ENCODE results near the gene TCF12.
A peak's percentile ranks its signal among the peaks of the same experiment; 100 is the strongest.

Gene TCF12

GRCh38 chr15:57327985-57328471, 409.6 kb downstream of the TCF12 start:
- DNase-seq, result peak; percentile 65

- no peak for DNase-seq
Measured at GRCh38 chr15:57328479-57328878, 410.0 kb downstream of the TCF12 start.

- no peak for DNase-seq
Measured at GRCh38 chr15:57328897-57329296, 410.5 kb downstream of the TCF12 start.

GRCh38 chr15:57329582-57330367, 411.3 kb downstream of the TCF12 start:
- DNase-seq, result no peak

GRCh38 chr15:57330619-57331340, 412.3 kb downstream of the TCF12 start:
- no peak for DNase-seq

GRCh38 chr15:57332326-57332725, 413.9 kb downstream of the TCF12 start:
- no peak for DNase-seq

GRCh38 chr15:57333487-57333886, 415.0 kb downstream of the TCF12 start:
- DNase-seq, result no peak

GRCh38 chr15:57334257-57334656, 415.8 kb downstream of the TCF12 start:
- no peak for DNase-seq

- DNase-seq, result no peak
Measured at GRCh38 chr15:57335293-57335715, 416.9 kb downstream of the TCF12 start.

GRCh38 chr15:57335719-57336118, 417.3 kb downstream of the TCF12 start:
- no peak for DNase-seq

- no peak for DNase-seq
Measured at GRCh38 chr15:57337868-57338411, 419.5 kb downstream of the TCF12 start.

- DNase-seq, result no peak
Measured at GRCh38 chr15:57339321-57339720, 420.9 kb downstream of the TCF12 start.

Measured in eye (tissue), 1 donor.